Measurements from ENCODE around the gene COPS8.
A peak's percentile ranks its signal among the peaks of the same experiment; 100 is the strongest.

The COPS8 gene

GRCh38 chr2:237065071-237065377 lies 20.7 kb upstream of the COPS8 start:
- no peak for DNase-seq (ENCODE audit: low read depth)

GRCh38 chr2:237066396-237066795 lies 19.3 kb upstream of the COPS8 start:
- no peak for DNase-seq (ENCODE audit: low read depth)

- no peak for DNase-seq (ENCODE audit: low read depth)
Measured at GRCh38 chr2:237068005-237068576, 17.6 kb upstream of the COPS8 start.

GRCh38 chr2:237072067-237072931 lies 13.4 kb upstream of the COPS8 start:
- peak; percentile 51 for DNase-seq (ENCODE audit: low read depth)

GRCh38 chr2:237073552-237073951 lies 12.1 kb upstream of the COPS8 start:
- no peak for DNase-seq (ENCODE audit: low read depth)

GRCh38 chr2:237074211-237074993 lies 11.3 kb upstream of the COPS8 start:
- no peak for DNase-seq (ENCODE audit: low read depth)

- DNase-seq (ENCODE audit: low read depth) = no peak
Measured at GRCh38 chr2:237075749-237076599, 9.7 kb upstream of the COPS8 start.

GRCh38 chr2:237081596-237081995 lies 4.1 kb upstream of the COPS8 start:
- DNase-seq (ENCODE audit: low read depth) = no peak

GRCh38 chr2:237083026-237083425 lies 2.7 kb upstream of the COPS8 start:
- no peak for DNase-seq (ENCODE audit: low read depth)

GRCh38 chr2:237084444-237084843 lies 1.2 kb upstream of the COPS8 start:
- no peak for DNase-seq (ENCODE audit: low read depth)

- DNase-seq (ENCODE audit: low read depth) = no peak
Measured at GRCh38 chr2:237090906-237091305, 5.2 kb downstream of the COPS8 start.

GRCh38 chr2:237091779-237092436 lies 6.2 kb downstream of the COPS8 start:
- peak; percentile 92 for DNase-seq (ENCODE audit: low read depth)

GRCh38 chr2:237092506-237092905 lies 6.8 kb downstream of the COPS8 start:
- no peak for DNase-seq (ENCODE audit: low read depth)

- DNase-seq (ENCODE audit: low read depth) = peak; percentile 82
Measured at GRCh38 chr2:237092920-237093781, 7.5 kb downstream of the COPS8 start.

GRCh38 chr2:237096201-237096600 lies 10.5 kb downstream of the COPS8 start:
- DNase-seq (ENCODE audit: low read depth) = no peak

- peak; percentile 94 for DNase-seq (ENCODE audit: low read depth)
Measured at GRCh38 chr2:237096911-237097310, 11.2 kb downstream of the COPS8 start.

- DNase-seq (ENCODE audit: low read depth) = peak; percentile 53
Measured at GRCh38 chr2:237097326-237097910, 11.7 kb downstream of the COPS8 start.

- DNase-seq (ENCODE audit: low read depth) = peak; percentile 95
Measured at GRCh38 chr2:237097911-237098702, 12.4 kb downstream of the COPS8 start.

- DNase-seq (ENCODE audit: low read depth) = no peak
Measured at GRCh38 chr2:237099804-237100203, 14.1 kb downstream of the COPS8 start.

Measured in fibroblast of gingiva (primary cell).